Measurements from ENCODE around the gene AKAP6.

Gene AKAP6

GRCh38 chr14:32494609-32495434, 165.7 kb downstream of the AKAP6 start:
- H3K4me1 ChIP-seq (ENCODE audit: insufficient read depth, low read length, severe bottlenecking): no peaks in the 10 kb centered on the region
- H3K27me3 ChIP-seq (ENCODE audit: insufficient read depth, low read length): no peaks in the 10 kb centered on the region
- H3K79me2 ChIP-seq (ENCODE audit: insufficient read depth, low read length): no peaks in the 10 kb centered on the region
- TF ChIP-seq EZH2 (IDR thresholded peaks at IDR 0.05; ENCODE audit: borderline replicate concordance, low read length): no peak
- TF ChIP-seq CTCF (IDR thresholded peaks at IDR 0.05; ENCODE audit: low read length): no peak
- no peaks in the 10 kb centered on the region for H3K36me3 ChIP-seq (ENCODE audit: insufficient read depth, low read length)
- no peak overlapping the region for H2AFZ ChIP-seq (ENCODE audit: low read length)
- H3K27ac ChIP-seq (ENCODE audit: low read depth, low read length, poor library complexity, severe bottlenecking): no peak overlapping the region
- H3F3A ChIP-seq (ENCODE audit: insufficient read depth, low read length): no peaks in the 10 kb centered on the region
- H3K9me3 ChIP-seq (ENCODE audit: low read length): no peaks in the 10 kb centered on the region
- H3K9me2 ChIP-seq (ENCODE audit: low read depth, low read length): no peaks in the 10 kb centered on the region
- H3K4me3 ChIP-seq (ENCODE audit: low read depth, low read length, poor library complexity, severe bottlenecking): no peak overlapping the region
- H4K20me1 ChIP-seq (ENCODE audit: insufficient read depth, low read length): no peaks in the 10 kb centered on the region
- H3K4me2 ChIP-seq (ENCODE audit: low read length): no peak overlapping the region
- H3K9ac ChIP-seq (ENCODE audit: low read length): no peak overlapping the region

GRCh38 chr14:32495435-32495734, 166.3 kb downstream of the AKAP6 start:
- Histone ChIP-seq H3K9ac (ENCODE audit: low read length) (no peak overlapping the region), H3K4me2 (ENCODE audit: low read length) (no peak overlapping the region), H3K4me3 (ENCODE audit: low read depth, low read length, poor library complexity, severe bottlenecking) (no peak overlapping the region), H3F3A (ENCODE audit: insufficient read depth, low read length) (no peaks in the 10 kb centered on the region), H3K79me2 (ENCODE audit: insufficient read depth, low read length) (no peaks in the 10 kb centered on the region), H3K9me3 (ENCODE audit: low read length) (no peaks in the 10 kb centered on the region), H3K9me2 (ENCODE audit: low read depth, low read length) (no peaks in the 10 kb centered on the region), H3K4me1 (ENCODE audit: insufficient read depth, low read length, severe bottlenecking) (no peaks in the 10 kb centered on the region), H3K27ac (ENCODE audit: low read depth, low read length, poor library complexity, severe bottlenecking) (no peak overlapping the region), H2AFZ (ENCODE audit: low read length) (no peak overlapping the region), H3K27me3 (ENCODE audit: insufficient read depth, low read length) (no peaks in the 10 kb centered on the region), H4K20me1 (ENCODE audit: insufficient read depth, low read length) (no peaks in the 10 kb centered on the region), H3K36me3 (ENCODE audit: insufficient read depth, low read length) (no peaks in the 10 kb centered on the region)
- TF ChIP-seq EZH2 (IDR thresholded peaks at IDR 0.05; ENCODE audit: borderline replicate concordance, low read length) (no peak), CTCF (IDR thresholded peaks at IDR 0.05; ENCODE audit: low read length) (no peak)

- no peaks in the 10 kb centered on the region for H3K9me2 ChIP-seq (ENCODE audit: low read depth, low read length)
- H3K4me1 ChIP-seq (ENCODE audit: insufficient read depth, low read length, severe bottlenecking): no peaks in the 10 kb centered on the region
- H3F3A ChIP-seq (ENCODE audit: insufficient read depth, low read length): no peaks in the 10 kb centered on the region
- no peaks in the 10 kb centered on the region for H3K9me3 ChIP-seq (ENCODE audit: low read length)
- H3K4me2 ChIP-seq (ENCODE audit: low read length): no peak overlapping the region
- no peaks in the 10 kb centered on the region for H3K36me3 ChIP-seq (ENCODE audit: insufficient read depth, low read length)
- TF ChIP-seq EZH2 (IDR thresholded peaks at IDR 0.05; ENCODE audit: borderline replicate concordance, low read length): no peak
- no peak for TF ChIP-seq CTCF (IDR thresholded peaks at IDR 0.05; ENCODE audit: low read length)
- no peaks in the 10 kb centered on the region for H3K27me3 ChIP-seq (ENCODE audit: insufficient read depth, low read length)
- H3K79me2 ChIP-seq (ENCODE audit: insufficient read depth, low read length): no peaks in the 10 kb centered on the region
- no peak overlapping the region for H3K27ac ChIP-seq (ENCODE audit: low read depth, low read length, poor library complexity, severe bottlenecking)
- no peak overlapping the region for H3K4me3 ChIP-seq (ENCODE audit: low read depth, low read length, poor library complexity, severe bottlenecking)
- H2AFZ ChIP-seq (ENCODE audit: low read length): no peak overlapping the region
- H3K9ac ChIP-seq (ENCODE audit: low read length): no peak overlapping the region
- no peaks in the 10 kb centered on the region for H4K20me1 ChIP-seq (ENCODE audit: insufficient read depth, low read length)
Observed at GRCh38 chr14:32497248-32497647, 168.2 kb downstream of the AKAP6 start.
